HCT116 (cell line): Measurements from ENCODE around the gene SLC17A8. TPM values are rescaled to one million over a fixed set of nuclear protein-coding genes. Genes with fewer than 3 reads are reported as not detected.

ENCODE experiments used
- ATAC-seq: fragments of 200-7000 bp; cut with Tn5 transposase; 2 replicates; pipeline ENCODE4 v1.9.1; 2020; ENCODE audit warnings: mild to moderate bottlenecking, moderate library complexity
- BruUV-seq: library from RNA; stranded (reverse); fragments of 400-500 nt; replicated peaks from 2 replicates; lab custom pipeline; 2021; lab: Mats Ljungman, UMichigan
- CTCF ChIA-PET: fragments of 300-600 bp; sonication (Branson Sonifier 250); formaldehyde crosslinking; loops from one replicate; lab custom pipeline; 2021; ENCODE audit warnings: antibody characterized with exemption; lab: Charles Lee
- POLR2A ChIA-PET: fragments of 300-600, 350-600 bp; sonication (Branson Sonifier 250); formaldehyde crosslinking; loops from one replicate; lab custom pipeline; 2021; ENCODE audit warnings: antibody characterized with exemption; lab: Charles Lee
- RAD21 ChIA-PET, 2 experiments: fragments of 300-600 bp; sonication (Branson Sonifier 250); formaldehyde crosslinking; loops; one replicate each; lab custom pipeline; 2023; ENCODE audit warnings: low total read pairs in 2 of 2; ENCODE audit not compliant: uncharacterized antibody in 2 of 2, unreplicated experiment in 2 of 2, low non-redundant PET in 1 of 2; lab: Charles Lee
- DNase-seq: peaks from one replicate; pipeline ENCODE4 v3.0.0-alpha.2; 2010; ENCODE audit warnings: low read depth, low spot score
- H2AFZ ChIP-seq: fragments of 200-600 bp; shearing (Covaris generic), sonication (generic); 2 replicates; pipeline ENCODE4 v1.6.1; 2017; ENCODE audit warnings: low read depth, mixed run types, mixed read lengths, antibody characterized with exemption, low read length; ENCODE audit not compliant: poor library complexity, severe bottlenecking
- H3K27ac ChIP-seq: 2 replicates; pipeline ENCODE4 v1.5.1; 2012; ENCODE audit warnings: low read depth, low read length
- H3K27me3 ChIP-seq: fragments of 200-600 bp; sonication (generic); 2 replicates; pipeline ENCODE4 v1.6.1; 2016; ENCODE audit warnings: mixed run types, low read length, mixed read lengths; ENCODE audit not compliant: insufficient read depth
- H3K36me3 ChIP-seq, 2 experiments: fragments of 200-500 bp in 1 of 2; fragments of 200-600 bp in 1 of 2; sonication (Bioruptor generic) in 1 of 2; sonication (generic) in 1 of 2; 2 replicates each; pipeline versions ENCODE4 v1.5.1 to v1.6.1; 2014 to 2016; ENCODE audit warnings: low read length in 2 of 2, inconsistent platforms in 1 of 2, mixed read lengths in 1 of 2, mixed run types in 1 of 2; ENCODE audit not compliant: insufficient read depth in 2 of 2, control insufficient read depth in 1 of 2
- H3K4me1 ChIP-seq, 2 experiments: fragments of 200-600 bp in 1 of 2; sonication (generic) in 1 of 2; 2 replicates each; pipeline versions ENCODE4 v1.5.1 to v1.6.1; 2012 to 2017; ENCODE audit warnings: low read length in 2 of 2, inconsistent platforms in 1 of 2, mild to moderate bottlenecking in 1 of 2, mixed read lengths in 1 of 2, mixed run types in 1 of 2, moderate library complexity in 1 of 2; ENCODE audit not compliant: insufficient read depth in 2 of 2, control insufficient read depth in 1 of 2
- H3K4me2 ChIP-seq: fragments of 200-600 bp; sonication (generic); 2 replicates; pipeline ENCODE4 v1.6.1; 2017; ENCODE audit warnings: mixed run types, low read length, mixed read lengths
- H3K4me3 ChIP-seq, 2 experiments: fragments of 200-600 bp in 1 of 2; sonication (generic) in 1 of 2; replicated peaks in 1 of 2; 2 replicates each; pipeline ENCODE4 v1.5.1; 2011 to 2016; ENCODE audit warnings: low read length in 2 of 2, control low read depth in 1 of 2, low read depth in 1 of 2, mild to moderate bottlenecking in 1 of 2, mixed read lengths in 1 of 2, mixed run types in 1 of 2
- H3K79me2 ChIP-seq: fragments of 200-600 bp; sonication (generic); 2 replicates; pipeline ENCODE4 v1.6.1; 2017; ENCODE audit warnings: mild to moderate bottlenecking, mixed run types, low read length, moderate library complexity, mixed read lengths; ENCODE audit not compliant: insufficient read depth
- H3K9ac ChIP-seq: fragments of 200-600 bp; sonication (generic); 2 replicates; pipeline ENCODE4 v1.6.1; 2016; ENCODE audit warnings: low read length, mixed read lengths
- H3K9me2 ChIP-seq: fragments of 200-600 bp; sonication (generic), shearing (Covaris generic); 2 replicates; pipeline ENCODE4 v1.6.1; 2017; ENCODE audit warnings: mixed run types, mild to moderate bottlenecking, moderate library complexity; ENCODE audit not compliant: insufficient read depth
- H3K9me3 ChIP-seq, 2 experiments: fragments of 200-500 bp in 1 of 2; fragments of 200-600 bp in 1 of 2; sonication (Bioruptor generic) in 1 of 2; sonication (generic) in 1 of 2; 2 replicates each; pipeline ENCODE4 v1.6.1; 2014 to 2017; ENCODE audit warnings: low read length in 2 of 2, mixed read lengths in 2 of 2, inconsistent platforms in 1 of 2, low read depth in 1 of 2, mild to moderate bottlenecking in 1 of 2, mixed run types in 1 of 2, moderate library complexity in 1 of 2; ENCODE audit not compliant: control insufficient read depth in 1 of 2, insufficient read depth in 1 of 2
- H4K20me1 ChIP-seq: fragments of 200-600 bp; sonication (generic), shearing (Covaris generic); 2 replicates; pipeline ENCODE4 v1.6.1; 2017; ENCODE audit warnings: mixed run types, mild to moderate bottlenecking, moderate library complexity; ENCODE audit not compliant: insufficient read depth
- FOSL1 ChIP-seq: IDR thresholded peaks from 2 replicates; pipeline ENCODE4 v1.6.1; 2012; ENCODE audit warnings: low read depth
- REST ChIP-seq: IDR thresholded peaks from 2 replicates; pipeline ENCODE4 v1.6.1; 2012; ENCODE audit warnings: low read depth
- TCF7L2 ChIP-seq: IDR thresholded peaks from 2 replicates; pipeline ENCODE4 v1.7.0; 2011; ENCODE audit warnings: borderline replicate concordance, inconsistent platforms; ENCODE audit not compliant: insufficient read depth, insufficient read length; ENCODE audit errors: extremely low read depth
- YY1 ChIP-seq: IDR thresholded peaks from 2 replicates; pipeline ENCODE4 v1.6.1; 2011; ENCODE audit warnings: low read length, low read depth, moderate library complexity, mild to moderate bottlenecking; ENCODE audit not compliant: insufficient replicate concordance; ENCODE audit errors: extremely low read depth
- intact Hi-C: fragments of 100-400 bp; cut with micrococcal nuclease; formaldehyde crosslinking; loops from 2 replicates; pipeline ENCODE4 v1.10.0; 2022
- total RNA-seq: library from RNA; stranded (reverse); gene quantifications from one replicate; pipeline ENCODE4 v1.2.1, GENCODE V29; 2021; ENCODE audit not compliant: unreplicated experiment

Gene SLC17A8
- total RNA-seq, 1 experiment from 2014 or later = not detected

- no peak for TF ChIP-seq REST
These were observed 30.7 kb upstream of the SLC17A8 start (continued) for GRCh38 chr12:100326208-100326607.

- no peak for ATAC-seq
- no peak overlapping the region for H3K4me3 ChIP-seq
- no peaks in the 10 kb centered on the region for H3K27me3 ChIP-seq
- intact Hi-C loops = no loop called here
- RAD21 ChIA-PET = no interaction called here
- DNase-seq = no peak
- no peaks in the 10 kb centered on the region for H3K79me2 ChIP-seq
- H3K27ac ChIP-seq = no peak overlapping the region
- H4K20me1 ChIP-seq = no peaks in the 10 kb centered on the region
- CTCF ChIA-PET = interaction anchor here (1.8 kb wide), 1 partner anchor 95 kb away, joined by 4 read pairs; no protein-coding TSS in a partner anchor
- POLR2A ChIA-PET = no interaction called here
- H3K4me1 ChIP-seq = no peaks in the 10 kb centered on the region
- no peak overlapping the region for H2AFZ ChIP-seq
- BruUV-seq = no TSS peak
- no peak overlapping the region for H3K9ac ChIP-seq
- H3K9me2 ChIP-seq = no peaks in the 10 kb centered on the region
- no peak for TF ChIP-seq FOSL1
- TF ChIP-seq, all 23 proteins: peak for 0
- H3K9me3 ChIP-seq = no peaks in the 10 kb centered on the region
- no peak overlapping the region for H3K4me2 ChIP-seq
- H3K36me3 ChIP-seq = peaks cover 0 to 6% of the 10 kb centered on the region in 2 experiments; a peak in 1 of 4 replicates
These were observed 27.1 kb upstream of the SLC17A8 start for GRCh38 chr12:100329800-100330199.

GRCh38 chr12:100331871-100332270 lies 25.0 kb upstream of the SLC17A8 start:
- no peaks in the 10 kb centered on the region for H4K20me1 ChIP-seq
- peaks cover 0 to 6% of the 10 kb centered on the region in 2 experiments; a peak in 1 of 4 replicates for H3K36me3 ChIP-seq
- no peaks in the 10 kb centered on the region for H3K27me3 ChIP-seq
- RAD21 ChIA-PET = no interaction called here
- CTCF ChIA-PET = no interaction called here
- no peak overlapping the region for H3K4me3 ChIP-seq
- DNase-seq (no peak), ATAC-seq (no peak)
- H3K79me2 ChIP-seq = no peaks in the 10 kb centered on the region
- POLR2A ChIA-PET = no interaction called here
- TF ChIP-seq TCF7L2 (no peak), YY1 (no peak)
- no peaks in the 10 kb centered on the region for H3K4me1 ChIP-seq
- no peaks in the 10 kb centered on the region for H3K9me2 ChIP-seq
- intact Hi-C loops = no loop called here
- no peak overlapping the region for H3K4me2 ChIP-seq
- H3K27ac ChIP-seq = no peak overlapping the region
- H3K9ac ChIP-seq = no peak overlapping the region
- BruUV-seq = no TSS peak
- H3K9me3 ChIP-seq = no peaks in the 10 kb centered on the region
- no peak overlapping the region for H2AFZ ChIP-seq
